Naive thymus-derived CD4-positive, alpha-beta T cell (primary cell): ENCODE data around the gene CRB1. TPM values are rescaled to one million over a fixed set of nuclear protein-coding genes. Genes with fewer than 3 reads are reported as not detected.

Experiments
- ATAC-seq: fragments of 150-1000 bp; cut with Tn5 transposase; 2 replicates; pipeline ENCODE4 v1.10.0; 2021; ENCODE audit warnings: mild to moderate bottlenecking, moderate library complexity
- CTCF ChIA-PET: fragments of 350-600 bp; sonication (Branson Sonifier 250); formaldehyde crosslinking; loops from one replicate; lab custom pipeline; 2021; ENCODE audit warnings: antibody characterized with exemption; lab: Charles Lee
- POLR2A ChIA-PET: fragments of 350-600 bp; sonication (Branson Sonifier 250); formaldehyde crosslinking; loops from one replicate; lab custom pipeline; 2021; ENCODE audit warnings: antibody characterized with exemption, inconsistent platforms; lab: Charles Lee
- DNase-seq, 9 donors: peaks; one replicate each; pipeline versions ENCODE4 v3.0.0 to v3.0.0-alpha.2; 2020 to 2022; ENCODE audit warnings: mixed read lengths in 1 of 9
- H3K27ac ChIP-seq: one replicate; pipeline ENCODE4 v1.7.0; 2013; ENCODE audit warnings: mild to moderate bottlenecking, low read depth, low read length, moderate library complexity
- H3K27me3 ChIP-seq, 2 donors: one replicate each; pipeline ENCODE4 v1.7.0; 2013; ENCODE audit warnings: low read length in 2 of 2, mild to moderate bottlenecking in 2 of 2, moderate library complexity in 2 of 2; ENCODE audit not compliant: control insufficient read depth in 2 of 2, insufficient read depth in 2 of 2
- H3K36me3 ChIP-seq, 3 experiments: 1 replicate in 2 of 3; 2 replicates in 1 of 3; pipeline ENCODE4 v1.7.0; 2013; ENCODE audit warnings: low read length in 3 of 3, mild to moderate bottlenecking in 3 of 3, moderate library complexity in 1 of 3; ENCODE audit not compliant: insufficient read depth in 3 of 3, control insufficient read depth in 2 of 3
- H3K4me1 ChIP-seq, 2 donors: one replicate each; pipeline ENCODE4 v1.7.0; 2013; ENCODE audit warnings: low read length in 2 of 2, mild to moderate bottlenecking in 2 of 2, moderate library complexity in 1 of 2; ENCODE audit not compliant: control insufficient read depth in 2 of 2, insufficient read depth in 2 of 2
- H3K4me3 ChIP-seq: 2 replicates; pipeline ENCODE4 v1.7.0; 2013; ENCODE audit warnings: mild to moderate bottlenecking, low read length
- H3K9me3 ChIP-seq, 3 experiments: 1 replicate in 2 of 3; 2 replicates in 1 of 3; pipeline ENCODE4 v1.7.0; 2013; ENCODE audit warnings: low read length in 3 of 3; ENCODE audit not compliant: control insufficient read depth in 2 of 3
- H3K27ac Mint-ChIP-seq, 9 donors: one replicate each; pipeline ENCODE4 v1.8.0; 2020 to 2022; ENCODE audit warnings: mixed read lengths in 9 of 9, mild to moderate bottlenecking in 8 of 9, moderate library complexity in 5 of 9, inconsistent platforms in 2 of 9
- H3K27me3 Mint-ChIP-seq, 5 donors: one replicate each; pipeline ENCODE4 v1.8.0; 2021 to 2022; ENCODE audit warnings: mixed read lengths in 5 of 5, mild to moderate bottlenecking in 1 of 5
- H3K36me3 Mint-ChIP-seq, 5 donors: one replicate each; pipeline ENCODE4 v1.8.0; 2020 to 2022; ENCODE audit warnings: mixed read lengths in 5 of 5, mild to moderate bottlenecking in 3 of 5, inconsistent platforms in 1 of 5
- H3K4me1 Mint-ChIP-seq, 7 donors: one replicate each; pipeline ENCODE4 v1.8.0; 2020 to 2022; ENCODE audit warnings: mixed read lengths in 7 of 7, mild to moderate bottlenecking in 3 of 7, inconsistent platforms in 1 of 7
- H3K4me3 Mint-ChIP-seq, 10 donors: one replicate each; pipeline ENCODE4 v1.8.0; 2020 to 2022; ENCODE audit warnings: mild to moderate bottlenecking in 10 of 10, mixed read lengths in 10 of 10, moderate library complexity in 6 of 10, inconsistent platforms in 2 of 10
- H3K9me3 Mint-ChIP-seq, 11 donors: one replicate each; pipeline ENCODE4 v1.8.0; 2020 to 2022; ENCODE audit warnings: mixed read lengths in 11 of 11, mild to moderate bottlenecking in 4 of 11, inconsistent platforms in 1 of 11, moderate library complexity in 1 of 11
- intact Hi-C, 2 donors: fragments of 100-400 bp; cut with micrococcal nuclease; formaldehyde crosslinking; loops; one replicate each; pipeline ENCODE4 v1.15.1; 2023
- polyA plus RNA-seq, 2 donors: library from polyadenylated mRNA; unstranded; fragments of 300-500 nt; fragmentation: Illumina TruSeq; gene quantifications; one replicate each; pipeline ENCODE4 v1.2.3, GENCODE V29; 2021
- total RNA-seq, 6 experiments: library from RNA in 5 of 6; stranded (reverse) in 5 of 6; gene quantifications; 1 replicate in 5 of 6; 2 replicates in 1 of 6; pipeline ENCODE4 v1.2.3 and lab custom pipeline; 2021 to 2026

CRB1 gene
- total and polyA plus RNA-seq, 7 experiments from 2014 or later: 0.08 to 3.2 (median 0.49) TPM; not detected in 2

DNA sequence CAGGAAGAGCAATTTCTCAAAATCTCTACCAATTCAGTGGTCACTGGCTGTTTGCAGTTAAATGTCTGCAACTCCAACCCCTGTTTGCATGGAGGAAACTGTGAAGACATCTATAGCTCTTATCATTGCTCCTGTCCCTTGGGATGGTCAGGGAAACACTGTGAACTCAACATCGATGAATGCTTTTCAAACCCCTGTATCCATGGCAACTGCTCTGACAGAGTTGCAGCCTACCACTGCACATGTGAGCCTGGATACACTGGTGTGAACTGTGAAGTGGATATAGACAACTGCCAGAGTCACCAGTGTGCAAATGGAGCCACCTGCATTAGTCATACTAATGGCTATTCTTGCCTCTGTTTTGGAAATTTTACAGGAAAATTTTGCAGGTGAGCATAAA is 167.2 kb downstream of the CRB1 start:
- ATAC-seq: no peak
- Histone ChIP-seq H3K4me1 (no peaks in the 10 kb centered on the region), H3K4me3 (no peak overlapping the region), H3K27ac (no peak overlapping the region), H3K27me3 (no peaks in the 10 kb centered on the region), H3K9me3 (no peaks in the 10 kb centered on the region), H3K36me3 (no peaks in the 10 kb centered on the region)
- intact Hi-C loops: no loop called here
- Mint-ChIP-seq H3K36me3 (no peaks in the 10 kb centered on the region), H3K4me3 (no peak overlapping the region), H3K4me1 (peaks cover 0 to 3% (median 0%) of the 10 kb centered on the region in 7 donors), H3K9me3 (no peaks in the 10 kb centered on the region), H3K27ac (no peak overlapping the region), H3K27me3 (peaks cover 0 to 8% (median 0%) of the 10 kb centered on the region in 5 donors)
- ChIA-PET POLR2A (interaction anchor here (0.9 kb wide), 1 partner anchor 21 kb away, joined by 4 read pairs; no protein-coding TSS in a partner anchor), CTCF (no interaction called here)
- DNase-seq: no peak

DNA sequence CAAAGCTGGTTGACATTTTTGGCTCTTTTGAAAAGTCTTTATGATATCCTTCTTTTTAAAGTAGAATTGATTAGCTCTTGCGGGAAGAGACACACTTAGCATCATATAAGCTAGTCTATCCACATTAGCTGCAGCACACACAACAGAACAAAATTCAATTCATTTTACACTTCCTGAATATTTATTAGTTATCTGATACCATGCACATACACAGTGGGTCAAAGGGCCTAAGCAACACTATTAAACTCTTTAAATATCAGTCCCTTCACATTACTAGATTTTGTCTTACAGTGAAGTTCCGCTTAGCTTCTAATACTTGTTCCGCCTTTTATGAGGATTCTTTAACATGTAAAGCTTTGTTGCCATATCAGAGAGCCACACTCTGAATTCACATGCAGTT is 169.5 kb downstream of the CRB1 start:
- H3K4me1 ChIP-seq: no peaks in the 10 kb centered on the region
- Mint-ChIP-seq H3K36me3 (no peaks in the 10 kb centered on the region), H3K4me1 (peaks cover 0 to under 1% (median 0%) of the 10 kb centered on the region in 7 donors), H3K9me3 (no peaks in the 10 kb centered on the region), H3K4me3 (no peak overlapping the region), H3K27ac (no peak overlapping the region), H3K27me3 (peaks cover 0 to 8% (median 0%) of the 10 kb centered on the region in 5 donors)
- H3K27me3 ChIP-seq: no peaks in the 10 kb centered on the region
- ChIA-PET CTCF (no interaction called here), POLR2A (no interaction called here)
- H3K27ac ChIP-seq: no peak overlapping the region
- no peak for DNase-seq
- intact Hi-C loops: no loop called here
- H3K4me3 ChIP-seq: no peak overlapping the region
- H3K36me3 ChIP-seq: no peaks in the 10 kb centered on the region
- no peaks in the 10 kb centered on the region for H3K9me3 ChIP-seq
- ATAC-seq: no peak

DNA sequence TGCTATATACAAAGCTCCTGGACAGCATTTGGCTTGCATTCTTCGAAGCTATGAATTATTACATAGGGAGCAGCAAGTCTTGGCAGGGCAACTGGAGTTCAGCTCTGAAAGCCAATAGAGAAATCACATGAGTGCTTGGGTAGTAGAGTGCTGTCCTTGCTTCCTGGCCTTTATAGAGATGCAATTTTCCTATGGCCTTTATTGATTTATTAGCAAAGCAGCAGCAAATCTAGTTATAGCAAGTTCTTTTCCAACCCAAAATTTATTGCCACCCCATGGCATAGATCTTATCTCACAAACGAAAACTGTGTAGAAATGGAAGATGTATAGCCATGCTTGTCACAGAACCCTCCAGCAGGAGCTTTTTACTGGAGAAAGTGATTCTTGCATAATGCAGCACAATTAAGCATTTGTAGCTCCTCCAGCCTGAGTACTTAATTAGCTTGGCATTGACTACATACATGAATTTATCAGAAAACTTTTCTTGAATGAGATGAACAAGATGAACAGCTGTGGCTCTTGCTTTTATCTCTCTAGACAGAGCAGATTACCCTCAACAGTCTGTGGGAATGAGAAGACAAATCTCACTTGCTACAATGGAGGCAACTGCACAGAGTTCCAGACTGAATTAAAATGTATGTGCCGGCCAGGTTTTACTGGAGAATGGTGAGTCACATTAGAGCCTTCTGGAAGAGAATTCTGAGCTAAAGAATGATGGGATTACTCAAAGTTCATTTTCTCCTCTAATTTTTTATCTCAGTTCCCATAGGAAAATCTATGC is 170.1 kb downstream of the CRB1 start:
- DNase-seq (no peak), ATAC-seq (no peak)
- Histone ChIP-seq H3K27ac (no peak overlapping the region), H3K36me3 (no peaks in the 10 kb centered on the region), H3K9me3 (no peaks in the 10 kb centered on the region), H3K4me1 (no peaks in the 10 kb centered on the region), H3K4me3 (no peak overlapping the region), H3K27me3 (no peaks in the 10 kb centered on the region)
- POLR2A ChIA-PET: no interaction called here
- no peak overlapping the region for H3K4me3 Mint-ChIP-seq
- H3K27ac Mint-ChIP-seq: no peak overlapping the region
- intact Hi-C loops: no loop called here
- H3K4me1 Mint-ChIP-seq: no peaks in the 10 kb centered on the region
- CTCF ChIA-PET: no interaction called here
- H3K36me3 Mint-ChIP-seq: no peaks in the 10 kb centered on the region
- peaks cover 0 to 8% (median 0%) of the 10 kb centered on the region in 5 donors for H3K27me3 Mint-ChIP-seq
- no peaks in the 10 kb centered on the region for H3K9me3 Mint-ChIP-seq

DNA sequence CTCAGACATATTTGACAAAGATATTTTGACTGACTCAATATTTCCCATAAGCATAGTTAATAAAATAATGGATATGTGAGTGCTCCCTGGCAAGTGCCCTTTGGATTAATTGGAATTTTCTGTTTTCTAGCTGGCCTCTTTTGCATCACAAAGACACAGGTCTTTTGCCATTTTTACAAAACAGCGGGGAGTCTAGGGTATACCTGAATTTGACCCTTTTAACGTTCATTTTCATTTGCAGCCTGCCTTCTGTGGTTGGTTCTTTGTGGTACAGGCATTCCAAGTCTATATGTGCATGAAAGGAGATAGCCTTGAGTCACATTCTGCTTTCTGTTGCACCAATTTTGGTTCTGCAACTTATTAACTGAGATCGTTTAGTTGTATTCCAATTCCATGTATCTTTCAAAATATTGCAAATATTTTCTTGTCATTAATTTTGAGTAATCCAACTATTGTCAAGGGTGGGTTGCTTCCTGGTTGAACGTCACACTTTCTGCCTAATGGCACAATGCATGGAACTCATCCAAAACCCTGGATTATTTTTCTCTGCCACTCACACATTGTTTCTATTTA is 171.7 kb downstream of the CRB1 start:
- peaks cover 0 to 8% (median 0%) of the 10 kb centered on the region in 5 donors for H3K27me3 Mint-ChIP-seq
- Histone ChIP-seq H3K36me3 (no peaks in the 10 kb centered on the region), H3K4me1 (no peaks in the 10 kb centered on the region), H3K27ac (no peak overlapping the region), H3K9me3 (no peaks in the 10 kb centered on the region), H3K27me3 (no peaks in the 10 kb centered on the region), H3K4me3 (no peak overlapping the region)
- no peaks in the 10 kb centered on the region for H3K36me3 Mint-ChIP-seq
- DNase-seq (no peak), ATAC-seq (no peak)
- intact Hi-C loops: no loop called here
- ChIA-PET CTCF (no interaction called here), POLR2A (no interaction called here)
- no peak overlapping the region for H3K4me3 Mint-ChIP-seq
- no peaks in the 10 kb centered on the region for H3K4me1 Mint-ChIP-seq
- H3K27ac Mint-ChIP-seq: no peak overlapping the region
- H3K9me3 Mint-ChIP-seq: no peaks in the 10 kb centered on the region

DNA sequence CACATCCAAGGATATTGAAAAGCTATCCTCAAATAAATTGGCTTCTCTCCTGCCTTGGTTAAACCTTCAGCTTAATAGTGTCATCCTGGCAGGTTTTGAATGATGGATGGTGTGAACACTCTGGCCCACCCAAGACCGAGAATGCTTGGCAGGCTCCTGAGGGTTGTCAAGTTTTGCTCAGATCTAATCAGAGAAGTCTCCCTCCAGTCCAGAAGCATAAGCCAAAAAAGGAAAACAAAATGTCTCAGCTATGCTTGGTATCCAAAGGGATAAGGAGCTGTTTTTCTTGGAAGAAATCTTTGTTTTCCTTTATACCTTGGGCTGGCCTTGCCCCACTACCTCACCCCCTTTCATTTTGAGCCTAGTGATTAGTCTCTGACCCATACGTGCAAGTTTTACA is 172.7 kb downstream of the CRB1 start:
- no peak for DNase-seq
- Histone ChIP-seq H3K36me3 (no peaks in the 10 kb centered on the region), H3K4me3 (no peak overlapping the region), H3K4me1 (no peaks in the 10 kb centered on the region), H3K27me3 (no peaks in the 10 kb centered on the region), H3K27ac (no peak overlapping the region), H3K9me3 (no peaks in the 10 kb centered on the region)
- Mint-ChIP-seq H3K27me3 (peaks cover 0 to 8% (median 0%) of the 10 kb centered on the region in 5 donors), H3K4me1 (no peaks in the 10 kb centered on the region), H3K36me3 (no peaks in the 10 kb centered on the region), H3K9me3 (no peaks in the 10 kb centered on the region), H3K4me3 (no peak overlapping the region), H3K27ac (no peak overlapping the region)
- intact Hi-C loops: no loop called here
- POLR2A ChIA-PET: no interaction called here
- CTCF ChIA-PET: no interaction called here
- ATAC-seq: no peak

DNA sequence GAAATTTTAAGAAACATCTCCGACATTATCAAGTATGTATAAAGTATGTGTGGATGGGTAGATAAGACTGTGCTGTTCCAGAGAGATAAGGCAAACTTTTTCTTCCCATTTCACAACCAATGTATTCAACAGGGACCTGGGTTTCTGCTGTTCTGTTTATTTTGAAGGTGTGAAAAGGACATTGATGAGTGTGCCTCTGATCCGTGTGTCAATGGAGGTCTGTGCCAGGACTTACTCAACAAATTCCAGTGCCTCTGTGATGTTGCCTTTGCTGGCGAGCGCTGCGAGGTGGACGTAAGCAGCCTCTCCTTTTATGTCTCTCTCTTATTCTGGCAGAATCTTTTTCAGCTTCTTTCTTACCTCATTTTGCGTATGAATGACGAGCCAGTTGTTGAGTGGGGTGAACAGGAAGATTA is 174.0 kb downstream of the CRB1 start:
- ATAC-seq (peak; percentile 29), DNase-seq (no peak)
- CTCF ChIA-PET: no interaction called here
- Mint-ChIP-seq H3K4me1 (no peaks in the 10 kb centered on the region), H3K4me3 (no peak overlapping the region), H3K27me3 (peaks cover 0 to 8% (median 0%) of the 10 kb centered on the region in 5 donors), H3K36me3 (no peaks in the 10 kb centered on the region), H3K9me3 (no peaks in the 10 kb centered on the region), H3K27ac (no peak overlapping the region)
- H3K27ac ChIP-seq: no peak overlapping the region
- H3K9me3 ChIP-seq: no peaks in the 10 kb centered on the region
- no peak overlapping the region for H3K4me3 ChIP-seq
- H3K36me3 ChIP-seq: no peaks in the 10 kb centered on the region
- no peaks in the 10 kb centered on the region for H3K4me1 ChIP-seq
- intact Hi-C loops: no loop called here
- H3K27me3 ChIP-seq: no peaks in the 10 kb centered on the region
- POLR2A ChIA-PET: no interaction called here

DNA sequence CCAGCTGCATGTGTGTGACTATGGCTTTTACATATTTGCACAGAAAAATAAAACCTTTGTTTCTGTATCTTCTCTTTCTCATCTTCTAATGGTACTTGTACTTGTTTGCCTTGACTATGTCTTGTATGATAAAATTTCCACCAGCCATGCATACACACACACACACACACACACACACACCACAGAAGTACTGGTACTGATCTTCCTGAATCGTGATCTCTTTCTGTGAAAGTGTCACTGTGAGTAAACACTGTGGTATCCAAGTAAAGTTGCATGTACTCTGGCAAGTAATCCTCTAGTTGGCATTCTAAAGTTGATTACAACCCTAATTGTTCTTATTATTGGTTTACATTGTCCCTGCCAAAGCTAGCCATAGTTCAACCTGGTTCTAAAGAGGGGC is 176.7 kb downstream of the CRB1 start:
- Histone ChIP-seq H3K4me3 (no peak overlapping the region), H3K27ac (no peak overlapping the region), H3K9me3 (no peaks in the 10 kb centered on the region), H3K36me3 (no peaks in the 10 kb centered on the region), H3K4me1 (no peaks in the 10 kb centered on the region), H3K27me3 (no peaks in the 10 kb centered on the region)
- intact Hi-C loops: no loop called here
- CTCF ChIA-PET: no interaction called here
- Mint-ChIP-seq H3K27ac (no peak overlapping the region), H3K4me3 (no peak overlapping the region), H3K36me3 (no peaks in the 10 kb centered on the region), H3K9me3 (no peaks in the 10 kb centered on the region), H3K4me1 (peaks cover 0 to 9% (median 6%) of the 10 kb centered on the region in 7 donors), H3K27me3 (peaks cover 0 to 5% (median 0%) of the 10 kb centered on the region in 5 donors)
- POLR2A ChIA-PET: no interaction called here
- DNase-seq (no peak), ATAC-seq (no peak)
